H1 (cell line): ENCODE results near the gene SAFB. TPM values are rescaled to one million over a fixed set of nuclear protein-coding genes. Genes with fewer than 3 reads are reported as not detected.

Source experiments
- CTCF ChIA-PET: fragments of 300-600 bp; sonication (Branson Sonifier 250); formaldehyde crosslinking; loops from one replicate; lab custom pipeline; 2021; ENCODE audit not compliant: partially characterized antibody; lab: Charles Lee
- POLR2A ChIA-PET: fragments of 300-600 bp; sonication (Branson Sonifier 250); formaldehyde crosslinking; loops from one replicate; lab custom pipeline; 2021; ENCODE audit warnings: inconsistent platforms; ENCODE audit not compliant: partially characterized antibody; lab: Charles Lee
- DNase-seq, 2 experiments: peaks; one replicate each; pipeline versions ENCODE4 v3.0.0 to v3.0.0-alpha.2; 2010 to 2022; ENCODE audit warnings: low spot score in 2 of 2, low read depth in 1 of 2, mixed read lengths in 1 of 2
- FAIRE-seq: peaks from 2 replicates; lab custom pipeline; 2011; peaks lifted over from hg19 to GRCh38; lab: Jason Lieb, UNC
- H2AFZ ChIP-seq: 2 replicates; pipeline ENCODE4 v1.8.1; 2012; ENCODE audit warnings: low read length, inconsistent platforms
- H2AK5ac ChIP-seq: 2 replicates; pipeline ENCODE4 v1.6.1; 2013; ENCODE audit warnings: low read depth, low read length
- H2BK120ac ChIP-seq: replicated peaks from 2 replicates; pipeline ENCODE3; 2013; ENCODE audit warnings: low read depth, low read length, inconsistent platforms
- H2BK12ac ChIP-seq: 2 replicates; pipeline ENCODE4 v1.6.1; 2013; ENCODE audit warnings: low read depth, low read length
- H2BK15ac ChIP-seq: 2 replicates; pipeline ENCODE4 v1.6.1; 2013; ENCODE audit warnings: low read length
- H2BK20ac ChIP-seq: 2 replicates; pipeline ENCODE4 v1.6.1; 2013; ENCODE audit warnings: low read length
- H2BK5ac ChIP-seq: 2 replicates; pipeline ENCODE4 v1.6.1; 2013; ENCODE audit warnings: low read depth, low read length
- H3K14ac ChIP-seq: 2 replicates; pipeline ENCODE4 v1.6.1; 2013; ENCODE audit warnings: inconsistent platforms; ENCODE audit not compliant: insufficient read length
- H3K18ac ChIP-seq: 2 replicates; pipeline ENCODE4 v1.6.1; 2013; ENCODE audit warnings: low read length; ENCODE audit errors: extremely low read depth
- H3K23ac ChIP-seq: 2 replicates; pipeline ENCODE4 v1.6.1; 2013; ENCODE audit warnings: inconsistent platforms; ENCODE audit not compliant: insufficient read length
- H3K23me2 ChIP-seq: 2 replicates; pipeline ENCODE4 v1.6.1; 2013; ENCODE audit warnings: low read depth, low read length
- H3K27ac ChIP-seq: 2 replicates; pipeline ENCODE4 v1.6.1; 2011; ENCODE audit warnings: low read depth, low read length, inconsistent platforms
- H3K27me3 ChIP-seq, 4 experiments: replicated peaks in 1 of 4; 1 replicate in 1 of 4; 2 replicates in 3 of 4; pipeline versions ENCODE4 v1.6.1 to v1.8.1; 2011 to 2013; ENCODE audit warnings: low read length in 3 of 4, mild to moderate bottlenecking in 3 of 4, inconsistent platforms in 2 of 4, mixed read lengths in 2 of 4, moderate library complexity in 1 of 4; ENCODE audit not compliant: control insufficient read depth in 3 of 4, insufficient read depth in 3 of 4; ENCODE audit errors: extremely low read depth in 1 of 4
- H3K36me3 ChIP-seq, 4 experiments: 2 replicates each; pipeline versions ENCODE4 v1.6.1 to v1.8.1; 2011 to 2013; ENCODE audit warnings: mild to moderate bottlenecking in 4 of 4, low read length in 3 of 4, moderate library complexity in 2 of 4, control low read depth in 1 of 4, inconsistent platforms in 1 of 4; ENCODE audit not compliant: insufficient read depth in 4 of 4, control insufficient read depth in 2 of 4
- H3K4ac ChIP-seq: replicated peaks from 2 replicates; pipeline ENCODE3; 2013; ENCODE audit warnings: low read length, low read depth, mixed read lengths, inconsistent platforms; ENCODE audit not compliant: insufficient read length
- H3K4me1 ChIP-seq, 4 experiments: replicated peaks in 1 of 4; 1 replicate in 1 of 4; 2 replicates in 3 of 4; pipeline versions ENCODE4 v1.6.1 to v1.8.1; 2011 to 2013; ENCODE audit warnings: low read length in 3 of 4, inconsistent platforms in 2 of 4, mixed read lengths in 1 of 4; ENCODE audit not compliant: insufficient read depth in 4 of 4, control insufficient read depth in 3 of 4
- H3K4me2 ChIP-seq, 2 experiments: 2 replicates each; pipeline versions ENCODE4 v1.6.1 to v1.8.1; 2011 to 2013; ENCODE audit warnings: low read depth in 2 of 2, low read length in 2 of 2, control low read depth in 1 of 2, inconsistent platforms in 1 of 2, mild to moderate bottlenecking in 1 of 2; ENCODE audit not compliant: insufficient read depth in 1 of 2
- H3K4me3 ChIP-seq, 4 experiments: fragments of 200-600, 300-600 bp in 1 of 4; sonication (generic), shearing (Covaris generic), sonication (Bioruptor Twin) in 1 of 4; 2 replicates each; pipeline versions ENCODE4 v1.5.1 to v1.8.1; 2011 to 2016; ENCODE audit warnings: low read length in 4 of 4, low read depth in 3 of 4, control low read depth in 2 of 4, inconsistent platforms in 2 of 4, mild to moderate bottlenecking in 2 of 4, mixed read lengths in 1 of 4, moderate library complexity in 1 of 4; ENCODE audit not compliant: insufficient read depth in 2 of 4; ENCODE audit errors: extremely low read depth in 1 of 4
- H3K56ac ChIP-seq: replicated peaks from 2 replicates; pipeline ENCODE3; 2013; ENCODE audit warnings: low read depth, mild to moderate bottlenecking, mixed read lengths, low read length, inconsistent platforms; ENCODE audit not compliant: insufficient read length
- H3K79me1 ChIP-seq: 2 replicates; pipeline ENCODE4 v1.6.1; 2013; ENCODE audit warnings: low read depth, low read length, control low read depth
- H3K79me2 ChIP-seq, 2 experiments: 2 replicates each; pipeline versions ENCODE4 v1.6.1 to v1.8.1; 2012 to 2013; ENCODE audit warnings: low read length in 2 of 2, mild to moderate bottlenecking in 2 of 2, inconsistent platforms in 1 of 2; ENCODE audit not compliant: insufficient read depth in 2 of 2, control insufficient read depth in 1 of 2
- H3K9ac ChIP-seq, 4 experiments: replicated peaks in 1 of 4; 1 replicate in 1 of 4; 2 replicates in 3 of 4; pipeline versions ENCODE4 v1.6.1 to v1.8.1; 2011 to 2013; ENCODE audit warnings: low read depth in 3 of 4, low read length in 3 of 4, control low read depth in 2 of 4, mild to moderate bottlenecking in 2 of 4, moderate library complexity in 2 of 4, inconsistent platforms in 1 of 4; ENCODE audit errors: extremely low read depth in 1 of 4
- H3K9me3 ChIP-seq, 2 experiments: 2 replicates each; pipeline versions ENCODE4 v1.6.1 to v1.8.1; 2012 to 2013; ENCODE audit warnings: mild to moderate bottlenecking in 2 of 2, moderate library complexity in 2 of 2, control low read depth in 1 of 2, inconsistent platforms in 1 of 2, low read depth in 1 of 2, low read length in 1 of 2, mixed read lengths in 1 of 2; ENCODE audit not compliant: insufficient read depth in 2 of 2
- H4K20me1 ChIP-seq, 2 experiments: replicated peaks in 1 of 2; 2 replicates each; pipeline versions ENCODE3 to v1.8.1; 2011 to 2013; ENCODE audit warnings: inconsistent platforms in 2 of 2, low read length in 2 of 2, mild to moderate bottlenecking in 1 of 2; ENCODE audit not compliant: insufficient read depth in 2 of 2, control insufficient read depth in 1 of 2
- H4K5ac ChIP-seq: 2 replicates; pipeline ENCODE4 v1.6.1; 2013; ENCODE audit warnings: low read length, low read depth, mixed read lengths, inconsistent platforms; ENCODE audit not compliant: insufficient read length
- H4K8ac ChIP-seq: 2 replicates; pipeline ENCODE4 v1.8.0; 2013; ENCODE audit warnings: mild to moderate bottlenecking, moderate library complexity, low read length, inconsistent platforms; ENCODE audit not compliant: insufficient read depth; ENCODE audit errors: extremely low read depth
- H4K91ac ChIP-seq: replicated peaks from 2 replicates; pipeline ENCODE3; 2013; ENCODE audit warnings: low read length, mixed read lengths, inconsistent platforms; ENCODE audit not compliant: insufficient read length
- ASH2L ChIP-seq: fragments of 200-600, 300-600 bp; sonication (generic); IDR thresholded peaks from one replicate; pipeline ENCODE4 v1.7.1; 2017; ENCODE audit warnings: low read length
- BRCA1 ChIP-seq: IDR thresholded peaks from 2 replicates; pipeline ENCODE4 v1.6.1; 2012; ENCODE audit warnings: low read depth, low read length, improper control_type of control experiment
- CHD2 ChIP-seq: IDR thresholded peaks from 2 replicates; pipeline ENCODE4 v1.6.1; 2012; ENCODE audit warnings: low read length, improper control_type of control experiment
- EGR1 ChIP-seq: IDR thresholded peaks from 2 replicates; pipeline ENCODE4 v1.6.1; 2011; ENCODE audit warnings: low read depth, low read length, borderline replicate concordance
- JUND ChIP-seq: IDR thresholded peaks from 2 replicates; pipeline ENCODE4 v1.6.1; 2011; ENCODE audit warnings: mild to moderate bottlenecking, improper control_type of control experiment, low read length
- NRF1 ChIP-seq: IDR thresholded peaks from 2 replicates; pipeline ENCODE4 v1.6.1; 2011; ENCODE audit warnings: mild to moderate bottlenecking, low read depth, low read length, improper control_type of control experiment
- RNF2 ChIP-seq: fragments of 200-900, 300-1000 bp; sonication (generic); IDR thresholded peaks from 2 replicates; pipeline ENCODE4 v1.7.1; 2016; ENCODE audit warnings: borderline replicate concordance, low read depth, mild to moderate bottlenecking, antibody characterized with exemption, low read length; ENCODE audit not compliant: poor library complexity, severe bottlenecking; ENCODE audit errors: missing control alignments
- SP4 ChIP-seq: IDR thresholded peaks from 2 replicates; pipeline ENCODE4 v1.6.1; 2012; ENCODE audit warnings: low read length, inconsistent platforms
- WGBS, 2 experiments: shearing (Covaris generic) in 1 of 2; methylation state at CpG; one replicate each; pipeline versions ENCODE4 v1.1.6 to v1.1.7; 2013 to 2015; ENCODE audit warnings: low lambda C conversion rate in 2 of 2, mixed read lengths in 2 of 2, inconsistent platforms in 1 of 2, low coverage in 1 of 2, missing lambda C conversion rate in 1 of 2; ENCODE audit not compliant: insufficient replicate concordance in 2 of 2, insufficient coverage in 1 of 2, insufficient read length in 1 of 2; ENCODE audit errors: extremely low coverage in 1 of 2, missing lambda C conversion rate in 1 of 2; 5-methylcytosine and 5-hydroxymethylcytosine counted together
- polyA plus RNA-seq, 7 experiments: library from polyadenylated mRNA; depleted of rRNA in 3 of 7; stranded (reverse) in 5 of 7; unstranded in 2 of 7; fragments of >200 nt in 5 of 7; fragments of 200-250 nt in 2 of 7; gene quantifications; 1 replicate in 5 of 7; 2 replicates in 1 of 7; 4 replicates in 1 of 7; pipeline versions ENCODE4 v1.2.1 to v1.2.3, GENCODE V29; 2011 to 2013; ENCODE audit warnings: missing spikeins in 2 of 7, mixed read lengths in 2 of 7
- total RNA-seq: library from RNA; stranded (reverse); fragmentation: NEBNext Ultra II Directional; extraction: Animal tissue kit (Norgen Biotek cat#: 25700); gene quantifications from 2 replicates; pipeline ENCODE4 v1.2.1, GENCODE V29; 2021

SAFB gene
- total and polyA plus RNA-seq, 2 of the 8 experiments (the other 6 are each of a cell fraction or from before 2014, with no cell fraction given): 27.0 to 110 TPM

- Histone ChIP-seq H2BK12ac (no peak overlapping the region), H3K23me2 (peaks cover 2% of the 10 kb centered on the region; the same call in 1 of the 2 replicates), H2AFZ (no peak overlapping the region), H3K23ac (no peak overlapping the region), H2BK15ac (no peak overlapping the region), H4K5ac (no peak overlapping the region), H3K79me1 (peaks cover 6% of the 10 kb centered on the region), H3K4me3 (no peak overlapping the region), H3K14ac (no peak overlapping the region), H4K91ac (no peak overlapping the region), H3K36me3 (peaks cover 45 to 77% (median 71%) of the 10 kb centered on the region in 4 experiments), H3K9me3 (no peaks in the 10 kb centered on the region), H2BK20ac (no peak overlapping the region), H3K56ac (no peak overlapping the region), H3K4me1 (no peaks in the 10 kb centered on the region; a peak in 1 of 7 replicates), H3K9ac (no peak overlapping the region), H4K20me1 (peaks cover 43 to 49% of the 10 kb centered on the region in 2 experiments), H2BK120ac (no peak overlapping the region), H3K79me2 (peaks cover 10 to 39% of the 10 kb centered on the region in 2 experiments), H2AK5ac (no peak overlapping the region), H3K27me3 (no peaks in the 10 kb centered on the region), H3K18ac (no peak overlapping the region), H3K27ac (no peak overlapping the region), H4K8ac (no peak overlapping the region), H3K4me2 (no peak overlapping the region), H3K4ac (no peak overlapping the region), H2BK5ac (no peak overlapping the region)
- ChIA-PET CTCF (interaction anchor here (0.6 to 1.6 kb wide), 4 partner anchors 25 to 188 kb away, joined by 3 to 4 read pairs (median 4); no protein-coding TSS in a partner anchor), POLR2A (interaction anchor here (0.7 to 15.6 kb wide), 12 partner anchors 8 to 116 kb away, joined by 3 to 620 read pairs (median 4); partner anchors contain the start of genes CATSPERD, DUS3L and LONP1)
- WGBS, 2 experiments: 92% methylated on average over 35 of the region's 45 CpGs; no CpG with 5 or more reads in 1 of the 2 experiments
- TF ChIP-seq CHD2 (no peak), BRCA1 (no peak), SP4 (no peak), ASH2L (no peak), EGR1 (no peak), JUND (no peak), RNF2 (no peak), NRF1 (no peak)
- DNase-seq: peak in 1 of 2 experiments; percentile 50
- no peak for FAIRE-seq
These were observed 71.5 kb downstream of the SAFB start for GRCh38 chr19:5694167-5694955.
